Activated CD8-positive, alpha-beta memory T cell treated with anti-CD3 and anti-CD28 coated beads for 36 hours (primary cell): ENCODE results near the gene GPR155. TPM values are rescaled to one million over a fixed set of nuclear protein-coding genes. Genes with fewer than 3 reads are reported as not detected.
"Not testable (repeated sequence)": the region's sequence is repeated elsewhere in the genome, so short reads cannot be mapped to it uniquely, and the experiment has no call there.

Experiments
- CTCF ChIA-PET: fragments of 350-600 bp; sonication (Branson Sonifier 250); formaldehyde crosslinking; loops from one replicate; lab custom pipeline; 2021; ENCODE audit warnings: antibody characterized with exemption; lab: Charles Lee
- POLR2A ChIA-PET: fragments of 350-600 bp; sonication (Branson Sonifier 250); formaldehyde crosslinking; loops from one replicate; lab custom pipeline; 2021; ENCODE audit warnings: antibody characterized with exemption; lab: Charles Lee
- total RNA-seq, 2 experiments: library from RNA; stranded (reverse); gene quantifications; one replicate each; pipeline ENCODE4 v1.2.3, GENCODE V29; 2021

The GPR155 gene
- total RNA-seq, 2 experiments from 2014 or later, result 4.5 to 8.2 TPM

DNA sequence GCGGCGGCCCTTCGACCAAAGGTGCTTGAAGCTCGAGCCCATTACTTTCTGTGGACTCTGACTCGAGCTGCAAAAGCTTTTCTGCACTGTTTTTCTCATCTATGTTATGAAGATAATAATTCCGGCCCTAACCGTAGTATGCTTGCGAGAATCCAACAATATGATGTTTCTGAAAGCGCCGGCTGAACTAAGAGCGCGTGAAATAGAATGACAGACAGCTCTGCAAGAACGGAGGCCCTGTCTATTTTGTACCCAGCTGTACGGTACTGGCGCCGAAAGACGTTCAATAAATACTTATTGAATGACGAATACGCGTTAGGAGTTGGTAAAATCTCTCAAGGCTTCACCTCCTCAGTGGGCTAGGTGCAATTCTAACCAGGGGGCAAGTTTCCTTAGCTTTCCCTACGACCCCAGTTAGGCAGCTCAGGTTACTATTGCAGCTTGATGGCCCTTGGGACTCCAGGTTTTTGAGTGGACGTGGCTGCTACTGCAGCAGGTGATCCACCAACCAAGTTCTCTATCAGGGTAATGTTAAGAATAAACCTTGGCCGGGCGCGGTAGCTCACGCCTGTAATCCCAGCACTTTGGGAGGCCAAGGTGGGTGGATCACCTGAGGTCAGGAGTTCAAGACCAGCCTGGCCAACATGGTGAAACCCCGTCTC is 90.7 kb downstream of the GPR155 start:
- POLR2A ChIA-PET, result interaction anchor here (0.8 kb wide), 1 partner anchor 434 kb away, joined by 4 read pairs; no protein-coding TSS in a partner anchor
- CTCF ChIA-PET, result no interaction called here

GRCh38 chr2:174395284-174395968 is 91.4 kb downstream of the GPR155 start, which contains the start of gene SCRN3:
Gene SCRN3, plus strand, starts transcription at chr2:174395730. Its CDS starts 2,554 bp downstream, at chr2:174398284.
- CTCF ChIA-PET, result no interaction called here
- POLR2A ChIA-PET, result interaction anchor here (0.8 kb wide), 1 partner anchor 433 kb away, joined by 4 read pairs; no protein-coding TSS in a partner anchor

DNA sequence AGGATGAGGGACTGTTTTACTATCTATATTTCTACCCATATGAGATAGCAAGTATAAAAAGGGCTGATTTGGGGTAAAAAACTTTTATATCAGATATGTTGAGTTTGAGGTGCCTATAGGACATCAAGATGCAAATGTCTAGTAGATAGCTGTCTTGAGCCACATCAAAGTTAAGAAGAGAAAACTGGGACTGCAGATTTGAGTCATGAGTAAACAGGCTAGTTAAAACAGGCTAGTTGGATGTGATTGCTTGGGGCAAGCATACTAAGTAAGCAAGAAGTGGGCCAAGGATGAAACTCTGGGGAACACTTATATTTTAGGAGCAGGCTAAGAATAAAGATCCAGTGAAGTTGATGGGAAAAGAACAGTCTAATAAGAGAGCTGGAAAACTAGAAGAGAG is 94.1 kb downstream of the GPR155 start:
- POLR2A ChIA-PET, result no interaction called here
- CTCF ChIA-PET, result no interaction called here

DNA sequence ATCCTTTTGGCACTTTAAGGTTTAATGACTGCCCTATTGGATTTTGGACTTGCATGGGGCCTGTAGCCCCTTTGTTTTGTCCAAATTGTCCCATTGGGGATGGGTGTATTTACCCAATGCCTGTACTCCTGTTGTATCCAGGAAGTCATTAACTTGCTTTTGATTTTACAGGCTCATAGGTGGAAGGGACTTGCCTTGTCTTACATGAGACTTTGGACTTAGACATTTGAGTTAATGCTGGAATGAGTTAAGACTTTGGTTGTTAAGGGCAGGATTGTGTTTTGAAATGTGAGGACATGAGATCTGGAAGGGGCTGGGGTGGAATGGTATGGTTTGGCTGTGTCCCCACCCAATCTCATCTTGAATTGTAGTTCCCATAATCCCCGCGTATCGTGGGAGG is 96.5 kb downstream of the GPR155 start:
- POLR2A ChIA-PET, CTCF ChIA-PET: not testable (repeated sequence)

DNA sequence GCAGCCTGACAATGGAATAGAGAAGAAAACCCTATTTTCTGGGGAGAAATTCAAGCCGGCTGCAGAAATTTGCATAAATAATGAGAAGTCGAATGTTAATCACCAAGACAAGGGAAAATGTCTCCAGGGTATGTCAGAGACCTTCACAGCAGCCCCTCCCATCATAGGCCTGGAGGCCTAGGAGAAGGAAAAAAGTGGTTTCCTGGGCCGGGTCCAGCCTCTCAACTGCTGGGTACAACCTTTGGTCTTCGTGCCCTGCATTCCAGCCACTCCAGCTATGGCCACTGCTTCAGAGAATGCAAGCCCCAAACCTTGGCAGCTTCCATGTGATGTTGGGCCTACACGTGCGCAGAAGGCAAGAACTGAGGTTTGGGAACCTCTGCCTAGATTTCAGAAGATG is 97.3 kb downstream of the GPR155 start:
- POLR2A ChIA-PET, result no interaction called here

DNA sequence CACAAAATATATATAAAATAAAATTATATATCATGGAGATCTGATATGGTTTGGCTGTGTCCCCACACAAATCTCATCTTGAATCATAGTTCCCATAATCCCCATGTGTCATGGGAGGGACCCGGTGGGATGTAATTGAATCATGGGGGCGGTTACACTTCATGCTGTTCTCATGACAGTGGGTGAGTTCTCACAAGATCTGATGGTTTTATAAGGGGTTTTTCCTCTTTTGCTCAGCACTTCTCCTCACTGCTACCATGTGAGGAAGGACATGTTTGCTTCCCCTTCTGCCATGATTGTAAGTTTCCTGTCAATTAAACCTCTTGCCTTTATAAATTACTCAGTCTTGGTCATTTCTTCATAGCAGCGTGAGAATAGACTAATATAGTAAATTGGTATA is 98.1 kb downstream of the GPR155 start:
- CTCF ChIA-PET, result interaction anchor here (1.0 kb wide), 1 partner anchor 37 kb away, joined by 3 read pairs; no protein-coding TSS in a partner anchor
- POLR2A ChIA-PET, result not testable (repeated sequence)

More for the DNA sequence above, 97.3 kb downstream of the GPR155 start:
- CTCF ChIA-PET, result no interaction called here

- POLR2A ChIA-PET, result no interaction called here
- CTCF ChIA-PET, result no interaction called here
Observed at GRCh38 chr2:174385201-174385600, 101.6 kb downstream of the GPR155 start.

GRCh38 chr2:174383796-174384195 is 103.0 kb downstream of the GPR155 start:
- ChIA-PET CTCF (interaction anchor here (0.6 to 0.7 kb wide), 3 partner anchors 595 to 1732 kb away, joined by 3 to 4 read pairs (median 3); no protein-coding TSS in a partner anchor), POLR2A (no interaction called here)

Other genes with a start within 250 kb of the GPR155 start
- gene OLA1, start 238.5 kb downstream of the GPR155 start, total RNA-seq, result 100 to 1,000 TPM; 143 to 154 TPM
- gene SP9, start 152.1 kb downstream of the GPR155 start, total RNA-seq, result not detected
- gene SCRN3, start 91.3 kb downstream of the GPR155 start, total RNA-seq, result 10 to 100 TPM; 16.1 to 17.6 TPM
- 100 to 1,000 TPM; 346 to 350 TPM for gene WIPF1, start 110.8 kb upstream of the GPR155 start, total RNA-seq